H1 (cell line): Measurements from ENCODE around the gene VSIG2. TPM values are rescaled to one million over a fixed set of nuclear protein-coding genes. Genes with fewer than 3 reads are reported as not detected.
A peak's percentile ranks its signal among the peaks of the same experiment; 100 is the strongest.

ENCODE experiments used
- CTCF ChIA-PET: fragments of 300-600 bp; sonication (Branson Sonifier 250); formaldehyde crosslinking; loops from one replicate; lab custom pipeline; 2021; ENCODE audit not compliant: partially characterized antibody; lab: Charles Lee
- POLR2A ChIA-PET: fragments of 300-600 bp; sonication (Branson Sonifier 250); formaldehyde crosslinking; loops from one replicate; lab custom pipeline; 2021; ENCODE audit warnings: inconsistent platforms; ENCODE audit not compliant: partially characterized antibody; lab: Charles Lee
- DNase-seq, 2 experiments: peaks; one replicate each; pipeline versions ENCODE4 v3.0.0 to v3.0.0-alpha.2; 2010 to 2022; ENCODE audit warnings: low spot score in 2 of 2, low read depth in 1 of 2, mixed read lengths in 1 of 2
- FAIRE-seq: peaks from 2 replicates; lab custom pipeline; 2011; peaks lifted over from hg19 to GRCh38; lab: Jason Lieb, UNC
- H2AFZ ChIP-seq: 2 replicates; pipeline ENCODE4 v1.8.1; 2012; ENCODE audit warnings: low read length, inconsistent platforms
- H2AK5ac ChIP-seq: 2 replicates; pipeline ENCODE4 v1.6.1; 2013; ENCODE audit warnings: low read depth, low read length
- H2BK120ac ChIP-seq: replicated peaks from 2 replicates; pipeline ENCODE3; 2013; ENCODE audit warnings: low read depth, low read length, inconsistent platforms
- H2BK12ac ChIP-seq: 2 replicates; pipeline ENCODE4 v1.6.1; 2013; ENCODE audit warnings: low read depth, low read length
- H2BK15ac ChIP-seq: 2 replicates; pipeline ENCODE4 v1.6.1; 2013; ENCODE audit warnings: low read length
- H2BK20ac ChIP-seq: 2 replicates; pipeline ENCODE4 v1.6.1; 2013; ENCODE audit warnings: low read length
- H2BK5ac ChIP-seq: 2 replicates; pipeline ENCODE4 v1.6.1; 2013; ENCODE audit warnings: low read depth, low read length
- H3K14ac ChIP-seq: 2 replicates; pipeline ENCODE4 v1.6.1; 2013; ENCODE audit warnings: inconsistent platforms; ENCODE audit not compliant: insufficient read length
- H3K18ac ChIP-seq: 2 replicates; pipeline ENCODE4 v1.6.1; 2013; ENCODE audit warnings: low read length; ENCODE audit errors: extremely low read depth
- H3K23ac ChIP-seq: 2 replicates; pipeline ENCODE4 v1.6.1; 2013; ENCODE audit warnings: inconsistent platforms; ENCODE audit not compliant: insufficient read length
- H3K23me2 ChIP-seq: 2 replicates; pipeline ENCODE4 v1.6.1; 2013; ENCODE audit warnings: low read depth, low read length
- H3K27ac ChIP-seq: 2 replicates; pipeline ENCODE4 v1.6.1; 2011; ENCODE audit warnings: low read depth, low read length, inconsistent platforms
- H3K27me3 ChIP-seq, 4 experiments: replicated peaks in 1 of 4; 1 replicate in 1 of 4; 2 replicates in 3 of 4; pipeline versions ENCODE4 v1.6.1 to v1.8.1; 2011 to 2013; ENCODE audit warnings: low read length in 3 of 4, mild to moderate bottlenecking in 3 of 4, inconsistent platforms in 2 of 4, mixed read lengths in 2 of 4, moderate library complexity in 1 of 4; ENCODE audit not compliant: control insufficient read depth in 3 of 4, insufficient read depth in 3 of 4; ENCODE audit errors: extremely low read depth in 1 of 4
- H3K36me3 ChIP-seq, 4 experiments: 2 replicates each; pipeline versions ENCODE4 v1.6.1 to v1.8.1; 2011 to 2013; ENCODE audit warnings: mild to moderate bottlenecking in 4 of 4, low read length in 3 of 4, moderate library complexity in 2 of 4, control low read depth in 1 of 4, inconsistent platforms in 1 of 4; ENCODE audit not compliant: insufficient read depth in 4 of 4, control insufficient read depth in 2 of 4
- H3K4ac ChIP-seq: replicated peaks from 2 replicates; pipeline ENCODE3; 2013; ENCODE audit warnings: low read length, low read depth, mixed read lengths, inconsistent platforms; ENCODE audit not compliant: insufficient read length
- H3K4me1 ChIP-seq, 4 experiments: replicated peaks in 1 of 4; 1 replicate in 1 of 4; 2 replicates in 3 of 4; pipeline versions ENCODE4 v1.6.1 to v1.8.1; 2011 to 2013; ENCODE audit warnings: low read length in 3 of 4, inconsistent platforms in 2 of 4, mixed read lengths in 1 of 4; ENCODE audit not compliant: insufficient read depth in 4 of 4, control insufficient read depth in 3 of 4
- H3K4me2 ChIP-seq, 2 experiments: 2 replicates each; pipeline versions ENCODE4 v1.6.1 to v1.8.1; 2011 to 2013; ENCODE audit warnings: low read depth in 2 of 2, low read length in 2 of 2, control low read depth in 1 of 2, inconsistent platforms in 1 of 2, mild to moderate bottlenecking in 1 of 2; ENCODE audit not compliant: insufficient read depth in 1 of 2
- H3K4me3 ChIP-seq, 4 experiments: fragments of 200-600, 300-600 bp in 1 of 4; sonication (generic), shearing (Covaris generic), sonication (Bioruptor Twin) in 1 of 4; 2 replicates each; pipeline versions ENCODE4 v1.5.1 to v1.8.1; 2011 to 2016; ENCODE audit warnings: low read length in 4 of 4, low read depth in 3 of 4, control low read depth in 2 of 4, inconsistent platforms in 2 of 4, mild to moderate bottlenecking in 2 of 4, mixed read lengths in 1 of 4, moderate library complexity in 1 of 4; ENCODE audit not compliant: insufficient read depth in 2 of 4; ENCODE audit errors: extremely low read depth in 1 of 4
- H3K56ac ChIP-seq: replicated peaks from 2 replicates; pipeline ENCODE3; 2013; ENCODE audit warnings: low read depth, mild to moderate bottlenecking, mixed read lengths, low read length, inconsistent platforms; ENCODE audit not compliant: insufficient read length
- H3K79me1 ChIP-seq: 2 replicates; pipeline ENCODE4 v1.6.1; 2013; ENCODE audit warnings: low read depth, low read length, control low read depth
- H3K79me2 ChIP-seq, 2 experiments: 2 replicates each; pipeline versions ENCODE4 v1.6.1 to v1.8.1; 2012 to 2013; ENCODE audit warnings: low read length in 2 of 2, mild to moderate bottlenecking in 2 of 2, inconsistent platforms in 1 of 2; ENCODE audit not compliant: insufficient read depth in 2 of 2, control insufficient read depth in 1 of 2
- H3K9ac ChIP-seq, 4 experiments: replicated peaks in 1 of 4; 1 replicate in 1 of 4; 2 replicates in 3 of 4; pipeline versions ENCODE4 v1.6.1 to v1.8.1; 2011 to 2013; ENCODE audit warnings: low read depth in 3 of 4, low read length in 3 of 4, control low read depth in 2 of 4, mild to moderate bottlenecking in 2 of 4, moderate library complexity in 2 of 4, inconsistent platforms in 1 of 4; ENCODE audit errors: extremely low read depth in 1 of 4
- H3K9me3 ChIP-seq, 2 experiments: 2 replicates each; pipeline versions ENCODE4 v1.6.1 to v1.8.1; 2012 to 2013; ENCODE audit warnings: mild to moderate bottlenecking in 2 of 2, moderate library complexity in 2 of 2, control low read depth in 1 of 2, inconsistent platforms in 1 of 2, low read depth in 1 of 2, low read length in 1 of 2, mixed read lengths in 1 of 2; ENCODE audit not compliant: insufficient read depth in 2 of 2
- H4K20me1 ChIP-seq, 2 experiments: replicated peaks in 1 of 2; 2 replicates each; pipeline versions ENCODE3 to v1.8.1; 2011 to 2013; ENCODE audit warnings: inconsistent platforms in 2 of 2, low read length in 2 of 2, mild to moderate bottlenecking in 1 of 2; ENCODE audit not compliant: insufficient read depth in 2 of 2, control insufficient read depth in 1 of 2
- H4K5ac ChIP-seq: 2 replicates; pipeline ENCODE4 v1.6.1; 2013; ENCODE audit warnings: low read length, low read depth, mixed read lengths, inconsistent platforms; ENCODE audit not compliant: insufficient read length
- H4K8ac ChIP-seq: 2 replicates; pipeline ENCODE4 v1.8.0; 2013; ENCODE audit warnings: mild to moderate bottlenecking, moderate library complexity, low read length, inconsistent platforms; ENCODE audit not compliant: insufficient read depth; ENCODE audit errors: extremely low read depth
- H4K91ac ChIP-seq: replicated peaks from 2 replicates; pipeline ENCODE3; 2013; ENCODE audit warnings: low read length, mixed read lengths, inconsistent platforms; ENCODE audit not compliant: insufficient read length
- ASH2L ChIP-seq: fragments of 200-600, 300-600 bp; sonication (generic); IDR thresholded peaks from one replicate; pipeline ENCODE4 v1.7.1; 2017; ENCODE audit warnings: low read length
- CTCF ChIP-seq, 3 experiments: IDR thresholded peaks; 1 replicate in 2 of 3; 2 replicates in 1 of 3; pipeline versions ENCODE4 v1.5.1 to v1.6.1; 2011; ENCODE audit warnings: low read length in 3 of 3, mild to moderate bottlenecking in 3 of 3, inconsistent platforms in 2 of 3, low read depth in 1 of 3, moderate library complexity in 1 of 3; ENCODE audit not compliant: insufficient read depth in 1 of 3; ENCODE audit errors: control extremely low read depth in 1 of 3
- RAD21 ChIP-seq, 2 experiments: IDR thresholded peaks in 1 of 2; conservative IDR thresholded peaks in 1 of 2; 2 replicates each; pipeline ENCODE4 v1.6.1; 2011; ENCODE audit warnings: low read depth in 2 of 2, low read length in 2 of 2, improper control_type of control experiment in 1 of 2, inconsistent platforms in 1 of 2, mild to moderate bottlenecking in 1 of 2, moderate library complexity in 1 of 2
- SP4 ChIP-seq: IDR thresholded peaks from 2 replicates; pipeline ENCODE4 v1.6.1; 2012; ENCODE audit warnings: low read length, inconsistent platforms
- ZNF274 ChIP-seq: IDR thresholded peaks from 2 replicates; pipeline ENCODE4 v1.7.0; 2012; ENCODE audit warnings: low read length, borderline replicate concordance; ENCODE audit errors: extremely low read depth
- WGBS, 2 experiments: shearing (Covaris generic) in 1 of 2; methylation state at CpG; one replicate each; pipeline versions ENCODE4 v1.1.6 to v1.1.7; 2013 to 2015; ENCODE audit warnings: low lambda C conversion rate in 2 of 2, mixed read lengths in 2 of 2, inconsistent platforms in 1 of 2, low coverage in 1 of 2, missing lambda C conversion rate in 1 of 2; ENCODE audit not compliant: insufficient replicate concordance in 2 of 2, insufficient coverage in 1 of 2, insufficient read length in 1 of 2; ENCODE audit errors: extremely low coverage in 1 of 2, missing lambda C conversion rate in 1 of 2; 5-methylcytosine and 5-hydroxymethylcytosine counted together
- polyA plus RNA-seq, 7 experiments: library from polyadenylated mRNA; depleted of rRNA in 3 of 7; stranded (reverse) in 5 of 7; unstranded in 2 of 7; fragments of >200 nt in 5 of 7; fragments of 200-250 nt in 2 of 7; gene quantifications; 1 replicate in 5 of 7; 2 replicates in 1 of 7; 4 replicates in 1 of 7; pipeline versions ENCODE4 v1.2.1 to v1.2.3, GENCODE V29; 2011 to 2013; ENCODE audit warnings: missing spikeins in 2 of 7, mixed read lengths in 2 of 7
- total RNA-seq: library from RNA; stranded (reverse); fragmentation: NEBNext Ultra II Directional; extraction: Animal tissue kit (Norgen Biotek cat#: 25700); gene quantifications from 2 replicates; pipeline ENCODE4 v1.2.1, GENCODE V29; 2021

VSIG2 gene
- total and polyA plus RNA-seq, 2 of the 8 experiments (the other 6 are each of a cell fraction or from before 2014, with no cell fraction given): 0.18 TPM; not detected in 1

- Histone ChIP-seq H3K79me1 (peaks cover 3% of the 10 kb centered on the region; the same call in 1 of the 2 replicates), H3K4me1 (no peaks in the 10 kb centered on the region), H2AK5ac (no peak overlapping the region), H3K4me3 (no peak overlapping the region), H2AFZ (no peak overlapping the region), H3K14ac (no peak overlapping the region), H3K79me2 (peaks cover 0 to 43% of the 10 kb centered on the region in 2 experiments; a peak in 2 of 4 replicates), H2BK15ac (no peak overlapping the region), H3K18ac (no peak overlapping the region), H3K9me3 (no peaks in the 10 kb centered on the region), H2BK12ac (no peak overlapping the region), H3K23me2 (no peaks in the 10 kb centered on the region), H4K20me1 (peaks cover 0 to 3% of the 10 kb centered on the region in 2 experiments), H3K9ac (no peak overlapping the region), H4K5ac (no peak overlapping the region), H3K27me3 (no peaks in the 10 kb centered on the region), H3K23ac (no peak overlapping the region), H4K8ac (no peak overlapping the region), H2BK20ac (no peak overlapping the region), H3K56ac (no peak overlapping the region), H3K36me3 (peaks cover 0 to 4% (median 2%) of the 10 kb centered on the region in 4 experiments; a peak in 1 of 8 replicates), H3K27ac (no peak overlapping the region), H2BK5ac (no peak overlapping the region), H3K4ac (no peak overlapping the region), H2BK120ac (no peak overlapping the region), H3K4me2 (no peak overlapping the region), H4K91ac (no peak overlapping the region)
- 88% methylated on average over 2 of the region's 2 CpGs; no CpG with 5 or more reads in 1 of the 2 experiments for WGBS, 2 experiments
- DNase-seq: no peak
- FAIRE-seq: peak; percentile 32
- TF ChIP-seq ASH2L (no peak), CTCF (IDR thresholded peaks at IDR 0.05; ENCODE audit: control extremely low read depth in 1 of 3, insufficient read depth in 1 of 3, low read depth in 1 of 3, low read length in 3 of 3) (peak in 2 of 3 experiments; percentile 44 to 63; a peak in 3 of 4 replicates), RAD21 (IDR thresholded peaks at IDR 0.05 in 1 of 2, conservative IDR thresholded peaks at IDR 0.05 in 1 of 2; ENCODE audit: low read depth in 2 of 2, low read length in 2 of 2) (peak; percentile 29 to 33; a peak in 3 of 4 replicates), SP4 (no peak), ZNF274 (no peak)
- ChIA-PET CTCF (interaction anchor here (0.6 to 5.1 kb wide), 30 partner anchors 9 to 153 kb away, joined by 3 to 53 read pairs (median 4); partner anchors contain the start of genes ESAM, MSANTD2, NRGN and ROBO3), POLR2A (interaction anchor here (1.5 to 2.2 kb wide), 3 partner anchors 13 to 20 kb away, joined by 3 to 7 read pairs (median 4); no protein-coding TSS in a partner anchor)
Observed at GRCh38 chr11:124778281-124778680, 26.2 kb upstream of the VSIG2 start.
